Mucosa of descending colon (tissue), 3 donors: ENCODE measurements around the gene LRRC8D. TPM values are rescaled to one million over a fixed set of nuclear protein-coding genes. Genes with fewer than 3 reads are reported as not detected.
A peak's percentile ranks its signal among the peaks of the same experiment; 100 is the strongest.

ENCODE experiments used
- ATAC-seq: fragments of 200-7000 bp; cut with Tn5 transposase; one replicate; pipeline ENCODE4 v1.9.1; 2020; ENCODE audit warnings: mild to moderate bottlenecking, moderate library complexity
- DNase-seq, 3 donors: peaks; one replicate each; pipeline ENCODE4 v3.0.0-alpha.2; 2020
- H3K36me3 ChIP-seq: fragments of 200-600 bp; one replicate; pipeline ENCODE4 v1.8.0; 2021; ENCODE audit warnings: low read depth, mild to moderate bottlenecking
- H3K4me1 ChIP-seq: fragments of 200-600 bp; one replicate; pipeline ENCODE4 v1.8.0; 2021; ENCODE audit warnings: low read depth, mild to moderate bottlenecking
- H3K4me3 ChIP-seq: fragments of 200-600 bp; one replicate; pipeline ENCODE4 v1.8.0; 2021; ENCODE audit warnings: mild to moderate bottlenecking
- H3K9me3 ChIP-seq: fragments of 200-600 bp; one replicate; pipeline ENCODE4 v1.8.0; 2021; ENCODE audit warnings: mild to moderate bottlenecking
- CTCF ChIP-seq: fragments of 200-600 bp; IDR thresholded peaks from one replicate; pipeline ENCODE4 v1.8.0; 2022; ENCODE audit warnings: antibody characterized with exemption, mild to moderate bottlenecking
- intact Hi-C, 2 donors: fragments of 100-400 bp; cut with DNase I in 1 of 2; cut with micrococcal nuclease in 1 of 2; formaldehyde crosslinking; loops; one replicate each; pipeline versions ENCODE4 v1.11.0 to v1.11.1; 2022; cut with DNase I, micrococcal nuclease
- total RNA-seq, 3 donors: library from RNA; stranded (reverse); fragmentation: NEBNext Ultra II Directional in 2 of 3; extraction: Animal tissue kit (Norgen Biotek cat#: 25700) in 2 of 3; gene quantifications; one replicate each; pipeline versions ENCODE4 v1.2.1 to v1.2.4, GENCODE V29; 2021 to 2023
- donor health status: DM: no; HTN: no; CAD: no; lungs with moderate emphysema.
- donor health status: DM: no; HTN: no; CAD: no.
- donor health status: DM: no; HTN: yes; CAD: no.

The LRRC8D gene
- total RNA-seq, 3 donors from 2014 or later: 22.8 to 43.3 (median 39.6) TPM

- intact Hi-C loops: no loop called here
- Histone ChIP-seq H3K36me3 (no peaks in the 10 kb centered on the region), H3K4me3 (no peak overlapping the region), H3K9me3 (no peaks in the 10 kb centered on the region), H3K4me1 (peaks cover 3% of the 10 kb centered on the region)
- no peak for DNase-seq
- no peak for ATAC-seq
- no peak for TF ChIP-seq CTCF
Observed at GRCh38 chr1:89898150-89898549, 77.3 kb downstream of the LRRC8D start.

DNA sequence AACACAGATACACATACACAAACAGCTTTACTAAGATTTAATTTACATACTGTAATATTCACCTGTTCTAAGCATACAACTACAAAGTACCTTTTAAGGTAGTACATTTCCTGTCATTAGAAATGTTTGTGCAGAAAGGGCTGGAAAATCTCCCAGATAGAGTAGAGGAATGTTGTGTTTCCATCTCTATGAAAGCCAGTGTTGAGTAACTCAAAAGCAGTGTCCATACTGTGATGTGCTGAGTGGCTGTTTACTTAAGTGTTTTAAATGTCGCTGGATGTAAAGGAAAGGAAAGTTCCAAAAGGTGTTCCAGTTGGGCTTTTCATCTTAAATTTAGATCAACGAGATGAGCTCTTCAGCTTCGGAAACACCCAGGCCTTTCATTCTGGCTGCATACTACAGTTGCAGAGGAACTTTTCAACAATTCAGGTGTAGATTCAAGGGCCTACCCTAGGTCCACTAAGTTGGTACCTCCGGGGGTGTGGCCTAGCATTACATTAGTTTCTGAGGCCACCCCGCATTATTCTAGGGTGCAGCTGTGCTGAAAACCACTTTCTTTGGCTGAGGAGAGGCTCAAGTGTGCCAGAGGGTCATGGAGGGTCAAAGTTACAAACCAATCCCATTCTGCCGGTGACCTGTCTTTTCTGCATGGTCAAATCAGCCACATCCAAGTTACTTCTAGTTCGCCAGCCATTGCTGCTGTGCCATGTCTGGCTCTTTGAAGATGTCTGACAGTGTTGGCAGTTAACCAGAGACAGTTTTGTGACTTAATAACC lies 78.1 kb downstream of the LRRC8D start:
- H3K9me3 ChIP-seq: no peaks in the 10 kb centered on the region
- TF ChIP-seq CTCF: no peak

GRCh38 chr1:89900323-89900722 lies 79.5 kb downstream of the LRRC8D start:
- intact Hi-C loops: no loop called here
- Histone ChIP-seq H3K9me3 (no peaks in the 10 kb centered on the region), H3K4me1 (peaks cover 3% of the 10 kb centered on the region), H3K4me3 (no peak overlapping the region), H3K36me3 (no peaks in the 10 kb centered on the region)
- no peak for DNase-seq
- TF ChIP-seq CTCF: no peak
- no peak for ATAC-seq

More for the DNA sequence above, 78.1 kb downstream of the LRRC8D start:
- no peak overlapping the region for H3K4me3 ChIP-seq
- intact Hi-C loops: no loop called here
- ATAC-seq (no peak), DNase-seq (no peak)
- H3K4me1 ChIP-seq: peaks cover 3% of the 10 kb centered on the region
- no peaks in the 10 kb centered on the region for H3K36me3 ChIP-seq

DNA sequence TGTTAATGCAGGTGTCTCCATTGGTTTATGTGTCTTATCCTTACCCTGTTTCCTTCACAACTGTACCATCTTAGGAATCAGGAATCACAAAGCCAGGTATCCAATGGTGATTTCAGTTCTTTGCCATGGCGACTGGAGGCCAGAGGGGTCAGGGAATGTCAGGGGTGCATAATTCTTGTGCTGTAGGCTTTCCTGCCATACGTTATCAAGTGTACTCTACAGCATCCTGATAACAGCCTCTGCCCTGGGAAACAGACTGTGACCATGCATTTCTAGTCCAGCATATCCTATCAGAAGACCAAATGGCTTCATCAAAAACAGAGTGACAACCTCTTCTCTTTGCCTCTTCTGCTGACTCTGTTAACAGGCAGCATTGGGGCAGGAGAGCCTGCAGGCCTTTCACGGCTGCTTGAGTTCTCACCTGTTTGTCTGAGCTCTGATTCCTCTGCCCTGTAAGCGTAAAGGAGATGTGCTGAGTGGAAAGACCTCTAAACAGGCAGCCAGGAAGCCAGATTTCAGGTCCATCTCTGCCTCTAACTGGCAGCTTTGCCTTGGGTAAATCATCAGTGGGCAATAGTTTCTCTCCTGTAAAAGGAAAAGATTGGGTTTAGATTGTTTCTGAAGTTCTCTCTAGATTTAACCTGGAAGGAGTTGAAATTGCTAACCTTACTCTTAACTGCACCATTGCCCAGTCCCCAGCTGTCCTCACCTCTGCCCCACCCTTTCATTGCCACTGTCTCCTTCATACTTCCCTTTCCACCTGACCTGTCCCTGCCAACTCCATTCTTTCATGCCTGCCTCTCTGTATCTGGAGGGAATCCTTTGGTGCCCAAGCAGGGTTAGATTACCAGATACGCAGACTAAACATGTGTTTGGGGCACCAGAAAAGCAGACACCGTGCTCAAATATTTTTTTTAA lies 80.2 kb downstream of the LRRC8D start:
- intact Hi-C loops: no loop called here
- peaks cover 3% of the 10 kb centered on the region for H3K4me1 ChIP-seq
- ATAC-seq (peak; percentile 71), DNase-seq (no peak)
- no peaks in the 10 kb centered on the region for H3K36me3 ChIP-seq
- no peak overlapping the region for H3K4me3 ChIP-seq
- no peak for TF ChIP-seq CTCF
- no peaks in the 10 kb centered on the region for H3K9me3 ChIP-seq

DNA sequence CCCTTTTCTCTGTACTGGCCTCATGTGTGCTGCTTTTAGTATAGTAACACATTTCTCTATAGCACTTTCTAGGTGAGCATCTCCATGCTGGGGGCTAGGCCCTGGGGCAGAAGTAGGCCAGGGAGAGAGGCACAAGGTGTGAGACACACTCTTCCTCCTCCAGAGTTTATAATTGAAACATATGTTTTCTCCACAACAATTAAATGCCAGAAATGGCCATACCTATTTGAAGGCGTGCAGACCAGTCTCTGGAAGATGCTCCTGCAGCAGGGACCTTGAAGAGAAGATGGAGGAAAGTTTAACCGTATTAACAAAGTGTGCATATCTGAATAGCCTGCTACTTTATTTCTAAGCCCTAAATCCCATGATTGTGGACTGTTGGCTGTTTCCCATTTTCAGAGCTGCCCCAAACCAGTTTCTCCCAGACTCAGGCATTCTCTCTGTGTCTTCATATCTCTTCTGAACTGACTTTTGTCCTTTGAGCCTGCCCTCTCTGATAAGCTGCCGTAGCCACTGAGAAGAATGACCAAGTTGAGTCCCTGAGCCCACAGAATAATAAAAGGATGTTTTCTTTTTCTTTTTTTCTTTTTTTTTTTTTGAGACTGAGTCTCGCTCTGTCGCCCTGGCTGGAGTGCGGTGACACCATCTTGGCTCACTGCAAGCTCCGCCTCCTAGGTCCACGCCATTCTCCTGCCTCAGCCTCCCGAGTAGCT lies 81.3 kb downstream of the LRRC8D start:
- intact Hi-C loops: no loop called here
- Histone ChIP-seq H3K9me3 (no peaks in the 10 kb centered on the region), H3K36me3 (no peaks in the 10 kb centered on the region), H3K4me3 (no peak overlapping the region), H3K4me1 (peaks cover 3% of the 10 kb centered on the region)
- peak in 1 of 3 donors; percentile 25 for DNase-seq
- TF ChIP-seq CTCF: no peak
- peak; percentile 78 for ATAC-seq
